MCF 10A (cell line): ENCODE results near the gene SVBP. TPM values are rescaled to one million over a fixed set of nuclear protein-coding genes. Genes with fewer than 3 reads are reported as not detected.

Experiments
- BruUV-seq: library from RNA; stranded (reverse); fragments of 400-500 nt; replicated peaks from 2 replicates; lab custom pipeline; 2021; lab: Mats Ljungman, UMichigan
- CTCF ChIA-PET: fragments of 300-600 bp; sonication (Branson Sonifier 250); formaldehyde crosslinking; extraction: SDS; loops from one replicate; lab custom pipeline; 2021; ENCODE audit warnings: antibody characterized with exemption, inconsistent platforms; lab: Yijun Ruan, JAX
- POLR2A ChIA-PET: fragments of 300-600, 350-650 bp; sonication (Branson Sonifier 250); formaldehyde crosslinking; extraction: SDS; loops from one replicate; lab custom pipeline; 2020; ENCODE audit warnings: antibody characterized with exemption, inconsistent platforms; lab: Yijun Ruan, JAX
- DNase-seq: peaks from one replicate; pipeline ENCODE4 v3.0.0-alpha.2; 2018; ENCODE audit not compliant: unreplicated experiment
- H3K27ac Mint-ChIP-seq: one replicate; pipeline ENCODE4 v1.8.0; 2022; ENCODE audit warnings: mild to moderate bottlenecking, low read depth, mixed read lengths; ENCODE audit not compliant: unreplicated experiment
- H3K27me3 Mint-ChIP-seq: one replicate; pipeline ENCODE4 v1.8.0; 2022; ENCODE audit warnings: mixed read lengths; ENCODE audit not compliant: insufficient read depth, unreplicated experiment
- H3K36me3 Mint-ChIP-seq: one replicate; pipeline ENCODE4 v1.8.0; 2022; ENCODE audit warnings: mild to moderate bottlenecking, moderate library complexity, mixed read lengths; ENCODE audit not compliant: insufficient read depth, unreplicated experiment
- H3K4me1 Mint-ChIP-seq: one replicate; pipeline ENCODE4 v1.8.0; 2022; ENCODE audit warnings: mixed read lengths; ENCODE audit not compliant: insufficient read depth, unreplicated experiment
- H3K4me3 Mint-ChIP-seq: one replicate; pipeline ENCODE4 v1.8.0; 2022; ENCODE audit warnings: mild to moderate bottlenecking, moderate library complexity, mixed read lengths; ENCODE audit not compliant: unreplicated experiment
- H3K9me3 Mint-ChIP-seq: one replicate; pipeline ENCODE4 v1.8.0; 2022; ENCODE audit warnings: mixed read lengths; ENCODE audit not compliant: unreplicated experiment
- CTCF ChIP-seq: fragments of 200-600 bp; IDR thresholded peaks from one replicate; pipeline ENCODE4 v1.8.0; 2022; ENCODE audit warnings: antibody characterized with exemption, mild to moderate bottlenecking; ENCODE audit not compliant: unreplicated experiment
- intact Hi-C: fragments of 100-400 bp; cut with micrococcal nuclease; formaldehyde crosslinking; loops from 2 replicates; pipeline ENCODE4 v1.14.1; 2022
- total RNA-seq: library from RNA; stranded (reverse); gene quantifications from 2 replicates; pipeline ENCODE4 v1.2.3, GENCODE V29; 2022

The SVBP gene
- total RNA-seq, 1 experiment from 2014 or later, result 15.7 TPM

GRCh38 chr1:42841010-42841409 is 23.8 kb upstream of the SVBP start:
- no peak for TF ChIP-seq CTCF
- H3K27ac Mint-ChIP-seq, result no peak overlapping the region
- H3K36me3 Mint-ChIP-seq, result no peaks in the 10 kb centered on the region
- DNase-seq, result no peak
- intact Hi-C loops, result no loop called here
- H3K27me3 Mint-ChIP-seq, result no peaks in the 10 kb centered on the region
- BruUV-seq, result no TSS peak
- CTCF ChIA-PET, result no interaction called here
- H3K9me3 Mint-ChIP-seq, result no peaks in the 10 kb centered on the region
- H3K4me3 Mint-ChIP-seq, result no peak overlapping the region
- POLR2A ChIA-PET, result interaction anchor here (0.8 kb wide), 1 partner anchor 57 kb away, joined by 3 read pairs; no protein-coding TSS in a partner anchor
- H3K4me1 Mint-ChIP-seq, result no peaks in the 10 kb centered on the region

GRCh38 chr1:42838482-42839190 is 21.4 kb upstream of the SVBP start:
- intact Hi-C loops, result no loop called here
- ChIA-PET POLR2A (interaction anchor here (0.6 to 1.4 kb wide), 4 partner anchors 8 to 576 kb away, joined by 3 to 6 read pairs (median 4); partner anchors contain the start of gene ZNF691), CTCF (interaction anchor here (0.7 kb wide), 1 partner anchor 48 kb away, joined by 3 read pairs; no protein-coding TSS in a partner anchor)
- Mint-ChIP-seq H3K27me3 (no peaks in the 10 kb centered on the region), H3K4me1 (no peaks in the 10 kb centered on the region), H3K9me3 (no peaks in the 10 kb centered on the region), H3K4me3 (no peak overlapping the region), H3K36me3 (no peaks in the 10 kb centered on the region), H3K27ac (no peak overlapping the region)
- no TSS peak for BruUV-seq
- no peak for DNase-seq
- no peak for TF ChIP-seq CTCF

GRCh38 chr1:42837709-42838108 is 20.5 kb upstream of the SVBP start:
- DNase-seq, result no peak
- Mint-ChIP-seq H3K27me3 (no peaks in the 10 kb centered on the region), H3K27ac (no peak overlapping the region), H3K4me1 (no peaks in the 10 kb centered on the region), H3K36me3 (no peaks in the 10 kb centered on the region), H3K4me3 (no peak overlapping the region), H3K9me3 (no peaks in the 10 kb centered on the region)
- no TSS peak for BruUV-seq
- ChIA-PET POLR2A (interaction anchor here (0.6 to 1.4 kb wide), 3 partner anchors 9 to 577 kb away, joined by 3 to 6 read pairs (median 4); partner anchors contain the start of gene ZNF691), CTCF (interaction anchor here (0.7 kb wide), 1 partner anchor 49 kb away, joined by 3 read pairs; no protein-coding TSS in a partner anchor)
- no peak for TF ChIP-seq CTCF
- intact Hi-C loops, result no loop called here

- Mint-ChIP-seq H3K27me3 (no peaks in the 10 kb centered on the region), H3K27ac (no peak overlapping the region)
- POLR2A ChIA-PET, result interaction anchor here (1.0 to 4.1 kb wide), 3 partner anchors 10 to 18 kb away, joined by 3 to 29 read pairs (median 7); partner anchors contain the start of genes ERMAP, SVBP and ZNF691
These were observed 18.2 kb upstream of the SVBP start for GRCh38 chr1:42835422-42835821.

More at GRCh38 chr1:42835422-42835821, 18.2 kb upstream of the SVBP start:
- no peaks in the 10 kb centered on the region for H3K4me1 Mint-ChIP-seq
- no TSS peak for BruUV-seq
- no peak for TF ChIP-seq CTCF
- no peak for DNase-seq
- H3K36me3 Mint-ChIP-seq, result peaks cover 8% of the 10 kb centered on the region
- no peak overlapping the region for H3K4me3 Mint-ChIP-seq
- H3K9me3 Mint-ChIP-seq, result no peaks in the 10 kb centered on the region
- CTCF ChIA-PET, result interaction anchor here (1.0 kb wide), 1 partner anchor 12 kb away, joined by 3 read pairs; no protein-coding TSS in a partner anchor
- intact Hi-C loops, result no loop called here
